Osteoblast (primary cell): ENCODE results near the gene ATRN. TPM values are rescaled to one million over a fixed set of nuclear protein-coding genes. Genes with fewer than 3 reads are reported as not detected.
"Not testable (repeated sequence)": the region's sequence is repeated elsewhere in the genome, so short reads cannot be mapped to it uniquely, and the experiment has no call there.

Experiments
- DNase-seq: peaks from one replicate; pipeline ENCODE4 v3.0.0; 2011; ENCODE audit warnings: low spot score, mixed read lengths; ENCODE audit not compliant: insufficient read length; ENCODE audit errors: missing footprints
- H2AFZ ChIP-seq: 2 replicates; pipeline ENCODE4 v1.6.0; 2011; ENCODE audit warnings: mild to moderate bottlenecking, low read length
- H3K27ac ChIP-seq: 2 replicates; pipeline ENCODE4 v1.5.1; 2011; ENCODE audit warnings: mild to moderate bottlenecking, low read depth, low read length, moderate library complexity
- H3K27me3 ChIP-seq: 2 replicates; pipeline ENCODE4 v1.6.0; 2012; ENCODE audit warnings: mild to moderate bottlenecking, control low read depth, inconsistent platforms, low read length, moderate library complexity; ENCODE audit not compliant: insufficient read depth
- H3K36me3 ChIP-seq: 2 replicates; pipeline ENCODE4 v1.5.1; 2011; ENCODE audit warnings: mild to moderate bottlenecking, low read length, control low read depth, moderate library complexity; ENCODE audit not compliant: insufficient read depth
- H3K4me1 ChIP-seq: 2 replicates; pipeline ENCODE4 v1.5.1; 2011; ENCODE audit warnings: mild to moderate bottlenecking, low read length, control low read depth, moderate library complexity; ENCODE audit not compliant: insufficient read depth
- H3K4me2 ChIP-seq: 2 replicates; pipeline ENCODE4 v1.6.0; 2011; ENCODE audit warnings: mild to moderate bottlenecking, low read length; ENCODE audit not compliant: insufficient read depth
- H3K4me3 ChIP-seq: fragments of 200-600 bp; sonication (generic); 3 replicates; pipeline ENCODE4 v1.5.1; 2012; ENCODE audit warnings: mild to moderate bottlenecking, low read length, inconsistent platforms; ENCODE audit not compliant: insufficient read depth
- H3K79me2 ChIP-seq: 2 replicates; pipeline ENCODE4 v1.6.0; 2012; ENCODE audit warnings: mild to moderate bottlenecking, low read length, control low read depth, inconsistent platforms; ENCODE audit not compliant: insufficient read depth
- H3K9me3 ChIP-seq: 2 replicates; pipeline ENCODE4 v1.5.1; 2011; ENCODE audit warnings: low read depth, low read length, control low read depth
- H4K20me1 ChIP-seq: 2 replicates; pipeline ENCODE4 v1.6.0; 2012; ENCODE audit warnings: mild to moderate bottlenecking, low read length, control low read depth; ENCODE audit not compliant: insufficient read depth
- CTCF ChIP-seq: IDR thresholded peaks from 2 replicates; pipeline ENCODE4 v1.5.1; 2011; ENCODE audit warnings: mild to moderate bottlenecking, low read depth, low read length, moderate library complexity; ENCODE audit errors: extremely low read depth
- total RNA-seq: library from RNA; depleted of rRNA; stranded (reverse); fragments of >200 nt; gene quantifications from 2 replicates; pipeline ENCODE4 v1.2.3, GENCODE V29; 2012

The ATRN gene
- total RNA-seq, 1 donor = 48.1 TPM

GRCh38 chr20:3592931-3593330 lies 122.1 kb downstream of the ATRN start:
- H2AFZ ChIP-seq = no peak overlapping the region

GRCh38 chr20:3595541-3595940 lies 124.7 kb downstream of the ATRN start:
- Histone ChIP-seq H3K4me1 (no peaks in the 10 kb centered on the region), H3K27ac (no peak overlapping the region), H3K36me3 (peaks cover 37% of the 10 kb centered on the region), H3K4me2 (no peak overlapping the region), H3K4me3 (no peak overlapping the region), H4K20me1 (no peaks in the 10 kb centered on the region), H3K9me3 (no peaks in the 10 kb centered on the region), H2AFZ (no peak overlapping the region), H3K27me3 (no peaks in the 10 kb centered on the region), H3K79me2 (no peaks in the 10 kb centered on the region)
- TF ChIP-seq CTCF = no peak
- DNase-seq = no peak

More at GRCh38 chr20:3592931-3593330, 122.1 kb downstream of the ATRN start:
- Histone ChIP-seq H3K9me3 (no peaks in the 10 kb centered on the region), H3K4me3 (no peak overlapping the region), H3K79me2 (no peaks in the 10 kb centered on the region), H3K27me3 (no peaks in the 10 kb centered on the region), H3K27ac (no peak overlapping the region), H3K4me1 (no peaks in the 10 kb centered on the region), H4K20me1 (no peaks in the 10 kb centered on the region), H3K36me3 (peaks cover 28% of the 10 kb centered on the region), H3K4me2 (no peak overlapping the region)
- TF ChIP-seq CTCF = no peak
- peak; percentile 31 for DNase-seq

- DNase-seq = no peak
- no peak overlapping the region for H2AFZ ChIP-seq
- no peak overlapping the region for H3K4me2 ChIP-seq
- H3K4me1 ChIP-seq = no peaks in the 10 kb centered on the region
- TF ChIP-seq CTCF = no peak
- no peak overlapping the region for H3K27ac ChIP-seq
- no peaks in the 10 kb centered on the region for H3K9me3 ChIP-seq
- no peak overlapping the region for H3K4me3 ChIP-seq
- H3K79me2 ChIP-seq = no peaks in the 10 kb centered on the region
- peaks cover 27% of the 10 kb centered on the region for H3K36me3 ChIP-seq
- no peaks in the 10 kb centered on the region for H3K27me3 ChIP-seq
- H4K20me1 ChIP-seq = no peaks in the 10 kb centered on the region
These were observed 132.3 kb downstream of the ATRN start for GRCh38 chr20:3603108-3603507.

- not testable (repeated sequence) for H3K4me3 ChIP-seq, H2AFZ ChIP-seq
These were observed 134.6 kb downstream of the ATRN start for GRCh38 chr20:3605386-3605886.

More at GRCh38 chr20:3605386-3605886, 134.6 kb downstream of the ATRN start:
- H3K36me3 ChIP-seq = peaks cover 20% of the 10 kb centered on the region
- H3K27me3 ChIP-seq, H4K20me1 ChIP-seq, DNase-seq, H3K9me3 ChIP-seq, H3K4me2 ChIP-seq, H3K79me2 ChIP-seq, H3K4me1 ChIP-seq, H3K27ac ChIP-seq: not testable (repeated sequence)
